ENCODE measurements around the gene ZNF92.
"Not testable (repeated sequence)": the region's sequence is repeated elsewhere in the genome, so short reads cannot be mapped to it uniquely, and the experiment has no call there.

Gene ZNF92

DNA sequence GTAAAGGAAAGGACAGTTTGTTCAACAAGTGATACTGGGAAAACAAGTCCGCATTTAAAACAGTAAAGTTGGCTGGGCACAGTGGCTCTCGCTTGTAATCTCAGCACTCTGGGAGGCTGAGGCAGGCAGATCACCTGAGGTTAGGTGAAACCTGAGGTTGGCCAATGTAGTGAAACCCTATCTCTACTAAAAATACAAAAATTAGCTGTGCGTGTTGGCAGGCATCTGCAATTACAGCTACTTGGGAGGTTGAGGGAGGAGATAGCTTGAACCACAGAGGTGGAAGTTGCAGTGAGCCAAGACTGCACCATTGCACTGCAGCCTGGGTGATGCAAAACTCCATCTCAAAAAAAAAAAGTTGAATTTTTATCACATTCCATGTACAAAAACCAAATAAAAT is 35.7 kb downstream of the ZNF92 start:
- intact Hi-C loops (cut with DNase I; ENCODE audit: low total_unique reads), result no loop called here
- TF ChIP-seq, protein P1, sequence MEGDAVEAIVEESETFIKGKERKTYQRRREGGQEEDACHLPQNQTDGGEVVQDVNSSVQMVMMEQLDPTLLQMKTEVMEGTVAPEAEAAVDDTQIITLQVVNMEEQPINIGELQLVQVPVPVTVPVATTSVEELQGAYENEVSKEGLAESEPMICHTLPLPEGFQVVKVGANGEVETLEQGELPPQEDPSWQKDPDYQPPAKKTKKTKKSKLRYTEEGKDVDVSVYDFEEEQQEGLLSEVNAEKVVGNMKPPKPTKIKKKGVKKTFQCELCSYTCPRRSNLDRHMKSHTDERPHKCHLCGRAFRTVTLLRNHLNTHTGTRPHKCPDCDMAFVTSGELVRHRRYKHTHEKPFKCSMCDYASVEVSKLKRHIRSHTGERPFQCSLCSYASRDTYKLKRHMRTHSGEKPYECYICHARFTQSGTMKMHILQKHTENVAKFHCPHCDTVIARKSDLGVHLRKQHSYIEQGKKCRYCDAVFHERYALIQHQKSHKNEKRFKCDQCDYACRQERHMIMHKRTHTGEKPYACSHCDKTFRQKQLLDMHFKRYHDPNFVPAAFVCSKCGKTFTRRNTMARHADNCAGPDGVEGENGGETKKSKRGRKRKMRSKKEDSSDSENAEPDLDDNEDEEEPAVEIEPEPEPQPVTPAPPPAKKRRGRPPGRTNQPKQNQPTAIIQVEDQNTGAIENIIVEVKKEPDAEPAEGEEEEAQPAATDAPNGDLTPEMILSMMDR (IDR thresholded peaks at IDR 0.05), result no peak
- H3K27me3 ChIP-seq, result no peaks in the 10 kb centered on the region

DNA sequence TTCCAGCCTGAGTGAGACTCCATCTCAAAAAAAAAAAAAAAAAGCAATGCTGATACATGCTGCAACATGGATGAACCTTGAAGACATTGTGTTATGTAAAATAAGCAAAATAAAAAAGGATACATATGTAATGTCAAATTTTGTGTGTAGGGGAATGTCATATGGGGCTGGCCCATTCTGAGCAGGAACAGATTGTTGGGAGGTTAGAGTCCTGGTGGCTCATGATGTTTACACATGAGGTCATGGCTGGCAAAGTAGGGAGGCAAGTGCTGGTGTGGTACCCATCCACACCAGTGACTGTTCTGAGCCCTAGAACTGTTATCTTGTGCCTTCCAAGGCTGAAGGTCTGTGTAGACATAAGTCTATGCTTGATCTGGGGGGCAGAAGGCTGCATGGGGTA is 37.6 kb downstream of the ZNF92 start:
- H3K36me3 ChIP-seq, result no peaks in the 10 kb centered on the region
- no peak overlapping the region for H3K4me3 ChIP-seq
- no peak for DNase-seq
- H3K9me3 ChIP-seq, result peaks cover 0 to 27% (median 23%) of the 10 kb centered on the region in 3 donors
- no peaks in the 10 kb centered on the region for H3K4me1 ChIP-seq
- H3K27ac ChIP-seq, result no peak overlapping the region
- no peaks in the 10 kb centered on the region for H3K27me3 ChIP-seq
- TF ChIP-seq, protein P1 (IDR thresholded peaks at IDR 0.05), result no peak
- intact Hi-C loops (cut with DNase I; ENCODE audit: low total_unique reads), result no loop called here

More for the DNA sequence above, 35.7 kb downstream of the ZNF92 start:
- peaks cover 0 to under 1% (median 0%) of the 10 kb centered on the region in 3 donors for H3K36me3 ChIP-seq
- no peaks in the 10 kb centered on the region for H3K4me1 ChIP-seq
- no peak overlapping the region for H3K27ac ChIP-seq
- no peak for DNase-seq
- peaks cover 3 to 36% (median 32%) of the 10 kb centered on the region in 3 donors for H3K9me3 ChIP-seq
- no peak overlapping the region for H3K4me3 ChIP-seq

GRCh38 chr7:65422670-65423069 is 49.0 kb downstream of the ZNF92 start:
- Histone ChIP-seq H3K36me3 (no peaks in the 10 kb centered on the region), H3K27me3 (no peaks in the 10 kb centered on the region), H3K4me3 (no peak overlapping the region), H3K9me3 (peaks cover 0 to 11% (median 5%) of the 10 kb centered on the region in 3 donors), H3K27ac (no peak overlapping the region), H3K4me1 (no peaks in the 10 kb centered on the region)
- DNase-seq, result no peak
- TF ChIP-seq, protein P1 (IDR thresholded peaks at IDR 0.05), result no peak
- intact Hi-C loops (cut with DNase I; ENCODE audit: low total_unique reads), result no loop called here

GRCh38 chr7:65423286-65423685 is 49.6 kb downstream of the ZNF92 start:
- H3K4me3 ChIP-seq; H3K27me3 ChIP-seq; H3K27ac ChIP-seq; H3K36me3 ChIP-seq; intact Hi-C loops (cut with DNase I; ENCODE audit: low total_unique reads); H3K4me1 ChIP-seq; DNase-seq: not testable (repeated sequence)
- H3K9me3 ChIP-seq, result peaks cover 0 to 11% (median 5%) of the 10 kb centered on the region in 3 donors

- DNase-seq, result no peak
- Histone ChIP-seq H3K36me3 (no peaks in the 10 kb centered on the region), H3K27ac (no peak overlapping the region), H3K9me3 (peaks cover 0 to 7% (median 0%) of the 10 kb centered on the region in 3 donors), H3K27me3 (no peaks in the 10 kb centered on the region), H3K4me3 (no peak overlapping the region), H3K4me1 (no peaks in the 10 kb centered on the region)
- TF ChIP-seq, protein P1 (IDR thresholded peaks at IDR 0.05), result no peak
- intact Hi-C loops (cut with DNase I; ENCODE audit: low total_unique reads), result no loop called here
These were observed 56.1 kb downstream of the ZNF92 start for GRCh38 chr7:65429642-65430343.

DNA sequence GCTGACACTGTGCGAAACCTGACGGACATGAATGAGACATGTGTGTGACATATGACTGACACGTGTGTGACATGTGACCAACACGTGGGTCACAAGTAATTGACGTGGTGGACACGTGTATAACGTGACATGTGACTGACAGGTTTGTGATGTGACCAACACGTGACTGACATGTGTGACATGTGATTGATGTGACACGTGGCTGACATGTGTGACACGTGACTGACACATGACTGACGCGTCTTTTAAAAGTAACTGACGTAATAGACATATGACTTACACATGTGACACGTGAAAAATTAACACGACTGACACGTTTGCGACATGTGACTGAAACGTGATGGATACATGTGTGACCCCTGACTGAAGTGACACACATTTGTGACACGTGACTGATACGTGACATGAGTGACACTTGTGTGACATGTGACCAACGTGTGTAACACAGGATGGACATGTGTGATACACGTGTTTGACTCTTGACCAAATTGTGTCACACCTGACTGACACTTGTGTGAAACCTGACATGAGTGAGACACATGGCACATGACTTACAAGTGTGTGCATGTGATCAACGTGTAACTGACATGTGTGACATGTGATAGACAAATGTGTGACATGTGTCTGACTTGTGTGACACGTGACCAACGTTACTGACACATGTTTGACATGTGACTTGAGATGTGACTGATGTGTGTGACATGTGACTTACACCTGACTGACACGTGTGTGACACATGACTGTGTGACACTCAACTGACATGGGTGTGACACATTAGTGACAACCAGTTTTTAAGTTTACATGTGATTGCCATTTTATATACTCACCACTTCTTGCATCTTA is 56.9 kb downstream of the ZNF92 start:
- Histone ChIP-seq H3K27ac (no peak overlapping the region), H3K36me3 (no peaks in the 10 kb centered on the region), H3K4me1 (no peaks in the 10 kb centered on the region), H3K9me3 (peaks cover 0 to 7% (median 0%) of the 10 kb centered on the region in 3 donors), H3K4me3 (no peak overlapping the region), H3K27me3 (no peaks in the 10 kb centered on the region)
- intact Hi-C loops (cut with DNase I; ENCODE audit: low total_unique reads), result no loop called here
- DNase-seq, result no peak
- TF ChIP-seq, protein P1 (IDR thresholded peaks at IDR 0.05), result no peak
